ENCODE data around the gene ROS1.

The ROS1 gene

DNA sequence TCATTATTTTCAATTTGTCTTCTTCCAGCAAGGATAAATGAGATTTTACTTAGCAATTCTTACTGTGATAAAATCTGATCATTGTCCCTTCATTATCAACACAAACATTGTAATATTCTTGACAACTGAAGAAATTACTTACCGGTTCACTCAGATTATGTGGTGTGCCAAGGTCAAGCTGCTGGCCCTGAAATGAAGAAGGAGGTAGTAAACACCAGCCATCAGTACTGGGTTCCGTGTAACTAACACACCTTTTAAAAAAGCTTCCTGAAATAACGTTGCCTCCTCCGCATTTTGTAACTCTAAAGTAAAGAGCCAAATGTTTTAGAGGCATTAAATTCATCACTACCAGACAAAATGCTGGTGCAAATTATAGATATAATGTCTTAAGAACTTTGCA is 7.4 kb downstream of the ROS1 start:
- no peak for DNase-seq
- Histone ChIP-seq H3K9me3 (ENCODE audit: control insufficient read depth, low read length) (no peaks in the 10 kb centered on the region), H3K23ac (ENCODE audit: low read length in 2 of 2) (no peak overlapping the region), H3K14ac (ENCODE audit: low read length in 2 of 2) (no peak overlapping the region), H3K18ac (ENCODE audit: low read depth in 1 of 2, low read length in 2 of 2) (no peak overlapping the region), H3K36me3 (ENCODE audit: control insufficient read depth in 1 of 2, insufficient read depth in 2 of 2, low read depth in 1 of 2, low read length in 2 of 2) (no peaks in the 10 kb centered on the region), H4K8ac (ENCODE audit: low read length) (no peak overlapping the region), H2BK12ac (ENCODE audit: low read length in 2 of 2) (no peak overlapping the region), H2AK5ac (ENCODE audit: low read length, severe bottlenecking) (no peak overlapping the region), H3K27ac (ENCODE audit: low read length, poor library complexity, severe bottlenecking) (no peak overlapping the region), H3K4me3 (ENCODE audit: insufficient read depth in 1 of 2, low read depth in 1 of 2, low read length in 2 of 2) (no peak overlapping the region), H3K9ac (ENCODE audit: low read length) (no peak overlapping the region), H3K79me1 (replicated peaks; ENCODE audit: low read length, poor library complexity, severe bottlenecking) (no peaks in the 10 kb centered on the region), H2BK120ac (ENCODE audit: low read depth, low read length) (no peak overlapping the region), H3K4ac (ENCODE audit: low read depth in 1 of 2, low read length in 2 of 2) (no peak overlapping the region), H2BK5ac (ENCODE audit: low read depth, low read length, poor library complexity, severe bottlenecking) (no peak overlapping the region), H4K91ac (ENCODE audit: low read length) (no peak overlapping the region), H2AFZ (ENCODE audit: low read depth, low read length) (no peak overlapping the region), H3K4me2 (ENCODE audit: low read length, poor library complexity, severe bottlenecking) (no peak overlapping the region), H3K4me1 (ENCODE audit: control insufficient read depth, insufficient read depth, low read depth, low read length) (no peaks in the 10 kb centered on the region), H2BK15ac (ENCODE audit: low read depth, poor library complexity, severe bottlenecking) (no peak overlapping the region), H3K27me3 (ENCODE audit: control insufficient read depth in 1 of 2, insufficient read depth in 1 of 2, low read length in 2 of 2) (peaks cover 3 to 4% of the 10 kb centered on the region in 2 experiments)
- 100% methylated on average over 1 of the region's 4 CpGs for WGBS

DNA sequence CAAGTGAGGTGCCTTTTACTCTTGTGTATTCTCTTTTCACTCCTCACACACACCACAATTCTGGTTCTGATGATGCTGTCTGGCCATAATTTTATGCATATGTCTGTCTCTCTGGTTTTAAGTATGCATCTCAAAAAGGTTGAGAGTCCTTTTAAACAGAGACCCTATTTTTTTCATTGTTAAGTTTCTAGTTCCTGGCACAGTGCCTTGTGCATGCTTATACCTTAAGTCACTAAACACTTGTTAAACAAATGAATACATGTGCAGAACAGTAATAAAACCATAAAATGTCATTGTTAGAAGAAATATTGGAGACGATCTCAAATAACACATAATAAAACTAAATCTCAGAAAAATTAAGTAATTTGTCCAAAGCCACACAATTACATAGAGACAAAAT is 7.9 kb downstream of the ROS1 start:
- Histone ChIP-seq H4K91ac (ENCODE audit: low read length) (no peak overlapping the region), H3K27ac (ENCODE audit: low read length, poor library complexity, severe bottlenecking) (no peak overlapping the region), H3K4me3 (ENCODE audit: insufficient read depth in 1 of 2, low read depth in 1 of 2, low read length in 2 of 2) (no peak overlapping the region), H2AK5ac (ENCODE audit: low read length, severe bottlenecking) (no peak overlapping the region), H4K8ac (ENCODE audit: low read length) (no peak overlapping the region), H3K4ac (ENCODE audit: low read depth in 1 of 2, low read length in 2 of 2) (no peak overlapping the region), H3K18ac (ENCODE audit: low read depth in 1 of 2, low read length in 2 of 2) (no peak overlapping the region), H2AFZ (ENCODE audit: low read depth, low read length) (no peak overlapping the region), H3K23ac (ENCODE audit: low read length in 2 of 2) (no peak overlapping the region), H3K4me2 (ENCODE audit: low read length, poor library complexity, severe bottlenecking) (no peak overlapping the region), H3K4me1 (ENCODE audit: control insufficient read depth, insufficient read depth, low read depth, low read length) (no peaks in the 10 kb centered on the region), H2BK120ac (ENCODE audit: low read depth, low read length) (no peak overlapping the region), H3K36me3 (ENCODE audit: control insufficient read depth in 1 of 2, insufficient read depth in 2 of 2, low read depth in 1 of 2, low read length in 2 of 2) (no peaks in the 10 kb centered on the region), H3K79me1 (replicated peaks; ENCODE audit: low read length, poor library complexity, severe bottlenecking) (no peaks in the 10 kb centered on the region), H3K14ac (ENCODE audit: low read length in 2 of 2) (no peak overlapping the region), H3K9me3 (ENCODE audit: control insufficient read depth, low read length) (no peaks in the 10 kb centered on the region), H3K9ac (ENCODE audit: low read length) (no peak overlapping the region), H2BK12ac (ENCODE audit: low read length in 2 of 2) (no peak overlapping the region), H2BK15ac (ENCODE audit: low read depth, poor library complexity, severe bottlenecking) (no peak overlapping the region), H2BK5ac (ENCODE audit: low read depth, low read length, poor library complexity, severe bottlenecking) (no peak overlapping the region), H3K27me3 (ENCODE audit: control insufficient read depth in 1 of 2, insufficient read depth in 1 of 2, low read length in 2 of 2) (peaks cover 4 to 5% of the 10 kb centered on the region in 2 experiments)
- WGBS, result 100% methylated on average over 1 of the region's 1 CpG
- DNase-seq, result no peak

DNA sequence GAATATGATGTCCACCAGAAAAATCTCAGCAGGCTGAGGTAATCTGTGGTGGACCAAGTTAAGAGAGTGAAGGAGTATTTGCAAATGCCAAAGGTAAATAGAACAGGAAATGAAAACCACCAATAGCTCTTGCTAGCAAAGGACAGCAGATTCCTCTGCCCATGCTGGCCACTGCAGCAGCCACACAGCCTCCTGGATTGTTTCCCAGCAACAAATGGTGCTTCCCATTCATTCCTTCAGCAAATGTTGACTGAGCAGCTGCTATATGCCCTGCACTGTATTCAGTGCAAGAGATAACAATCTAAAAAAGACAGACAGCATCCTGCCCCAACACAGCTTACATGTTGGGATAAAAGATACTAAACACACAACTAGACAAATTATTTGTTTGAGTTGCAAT is 11.0 kb downstream of the ROS1 start:
- Histone ChIP-seq H4K91ac (ENCODE audit: low read length) (no peak overlapping the region), H3K79me1 (replicated peaks; ENCODE audit: low read length, poor library complexity, severe bottlenecking) (no peaks in the 10 kb centered on the region), H3K14ac (ENCODE audit: low read length in 2 of 2) (no peak overlapping the region), H3K23ac (ENCODE audit: low read length in 2 of 2) (no peak overlapping the region), H3K27me3 (ENCODE audit: control insufficient read depth in 1 of 2, insufficient read depth in 1 of 2, low read length in 2 of 2) (peaks cover 0 to 5% of the 10 kb centered on the region in 2 experiments), H2BK120ac (ENCODE audit: low read depth, low read length) (no peak overlapping the region), H4K8ac (ENCODE audit: low read length) (no peak overlapping the region), H3K4me3 (ENCODE audit: insufficient read depth in 1 of 2, low read depth in 1 of 2, low read length in 2 of 2) (no peak overlapping the region), H2BK12ac (ENCODE audit: low read length in 2 of 2) (no peak overlapping the region), H3K18ac (ENCODE audit: low read depth in 1 of 2, low read length in 2 of 2) (no peak overlapping the region), H3K36me3 (ENCODE audit: control insufficient read depth in 1 of 2, insufficient read depth in 2 of 2, low read depth in 1 of 2, low read length in 2 of 2) (no peaks in the 10 kb centered on the region), H2BK15ac (ENCODE audit: low read depth, poor library complexity, severe bottlenecking) (no peak overlapping the region), H3K9me3 (ENCODE audit: control insufficient read depth, low read length) (no peaks in the 10 kb centered on the region), H3K4me2 (ENCODE audit: low read length, poor library complexity, severe bottlenecking) (no peak overlapping the region), H3K27ac (ENCODE audit: low read length, poor library complexity, severe bottlenecking) (no peak overlapping the region), H2AK5ac (ENCODE audit: low read length, severe bottlenecking) (no peak overlapping the region), H2AFZ (ENCODE audit: low read depth, low read length) (no peak overlapping the region), H3K4ac (ENCODE audit: low read depth in 1 of 2, low read length in 2 of 2) (no peak overlapping the region), H3K4me1 (ENCODE audit: control insufficient read depth, insufficient read depth, low read depth, low read length) (no peaks in the 10 kb centered on the region), H2BK5ac (ENCODE audit: low read depth, low read length, poor library complexity, severe bottlenecking) (no peak overlapping the region), H3K9ac (ENCODE audit: low read length) (no peak overlapping the region)
- no peak for DNase-seq

DNA sequence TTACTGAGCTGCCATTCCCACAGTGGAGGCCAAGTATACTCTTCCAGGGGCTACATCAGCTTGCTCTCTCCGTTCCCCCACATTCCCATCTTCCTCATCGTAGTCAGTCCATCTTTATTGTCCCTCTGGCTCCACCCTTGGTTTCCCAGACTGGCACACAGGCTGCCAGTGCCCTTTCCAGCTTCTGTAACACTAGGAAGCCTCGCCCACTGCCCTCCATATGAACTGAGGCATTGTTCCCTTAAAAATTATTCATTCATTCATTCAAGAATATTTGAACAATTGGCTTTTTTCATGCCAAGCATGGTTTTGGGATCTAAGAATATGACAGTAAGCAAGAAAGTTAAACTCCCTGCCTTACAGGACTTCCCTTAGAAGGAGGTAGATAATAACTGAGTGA is 14.3 kb downstream of the ROS1 start:
- Histone ChIP-seq H4K8ac (ENCODE audit: low read length) (no peak overlapping the region), H3K9me3 (ENCODE audit: control insufficient read depth, low read length) (no peaks in the 10 kb centered on the region), H2BK15ac (ENCODE audit: low read depth, poor library complexity, severe bottlenecking) (no peak overlapping the region), H3K79me1 (replicated peaks; ENCODE audit: low read length, poor library complexity, severe bottlenecking) (no peaks in the 10 kb centered on the region), H3K9ac (ENCODE audit: low read length) (no peak overlapping the region), H3K27ac (ENCODE audit: low read length, poor library complexity, severe bottlenecking) (no peak overlapping the region), H2AFZ (ENCODE audit: low read depth, low read length) (no peak overlapping the region), H3K4me3 (ENCODE audit: insufficient read depth in 1 of 2, low read depth in 1 of 2, low read length in 2 of 2) (no peak overlapping the region), H3K36me3 (ENCODE audit: control insufficient read depth in 1 of 2, insufficient read depth in 2 of 2, low read depth in 1 of 2, low read length in 2 of 2) (no peaks in the 10 kb centered on the region), H2AK5ac (ENCODE audit: low read length, severe bottlenecking) (no peak overlapping the region), H4K91ac (ENCODE audit: low read length) (no peak overlapping the region), H3K4me2 (ENCODE audit: low read length, poor library complexity, severe bottlenecking) (no peak overlapping the region), H3K14ac (ENCODE audit: low read length in 2 of 2) (no peak overlapping the region), H3K23ac (ENCODE audit: low read length in 2 of 2) (no peak overlapping the region), H2BK5ac (ENCODE audit: low read depth, low read length, poor library complexity, severe bottlenecking) (no peak overlapping the region), H3K4ac (ENCODE audit: low read depth in 1 of 2, low read length in 2 of 2) (no peak overlapping the region), H3K27me3 (ENCODE audit: control insufficient read depth in 1 of 2, insufficient read depth in 1 of 2, low read length in 2 of 2) (peaks cover 0 to 5% of the 10 kb centered on the region in 2 experiments), H2BK12ac (ENCODE audit: low read length in 2 of 2) (no peak overlapping the region), H3K4me1 (ENCODE audit: control insufficient read depth, insufficient read depth, low read depth, low read length) (no peaks in the 10 kb centered on the region), H2BK120ac (ENCODE audit: low read depth, low read length) (no peak overlapping the region), H3K18ac (ENCODE audit: low read depth in 1 of 2, low read length in 2 of 2) (no peak overlapping the region)
- 71% methylated on average over 3 of the region's 3 CpGs for WGBS
- no peak for DNase-seq
